A673 (cell line): ENCODE measurements around the gene PXK. TPM values are rescaled to one million over a fixed set of nuclear protein-coding genes. Genes with fewer than 3 reads are reported as not detected.

Experiments
- BruUV-seq: library from RNA; stranded (reverse); fragments of 400-500 nt; replicated peaks from 2 replicates; lab custom pipeline; 2021; lab: Mats Ljungman, UMichigan
- CTCF ChIA-PET: fragments of 300-600 bp; sonication (Branson Sonifier 250); formaldehyde crosslinking; loops from one replicate; lab custom pipeline; 2022; ENCODE audit warnings: antibody characterized with exemption; lab: Charles Lee
- POLR2A ChIA-PET: fragments of 300-600 bp; sonication (Branson Sonifier 250); formaldehyde crosslinking; loops from one replicate; lab custom pipeline; 2022; ENCODE audit warnings: antibody characterized with exemption; ENCODE audit not compliant: low non-redundant PET; lab: Charles Lee
- DNase-seq: peaks from one replicate; pipeline ENCODE4 v3.0.0-alpha.2; 2015; ENCODE audit warnings: low spot score
- H3K27ac ChIP-seq: fragments of 200-600 bp; sonication (generic); 2 replicates; pipeline ENCODE4 v1.5.1; 2016; ENCODE audit warnings: mixed run types, low read depth, mild to moderate bottlenecking, mixed read lengths, antibody characterized with exemption, low read length; ENCODE audit not compliant: poor library complexity, severe bottlenecking
- H3K27me3 ChIP-seq: fragments of 200-600 bp; sonication (generic); replicated peaks from 2 replicates; pipeline ENCODE4 v1.6.1; 2017; ENCODE audit warnings: mixed run types, low read depth, mild to moderate bottlenecking, mixed read lengths, antibody characterized with exemption, low read length; ENCODE audit not compliant: insufficient read depth, poor library complexity
- H3K36me3 ChIP-seq: fragments of 200-600 bp; sonication (generic); 2 replicates; pipeline ENCODE4 v1.6.1; 2016; ENCODE audit warnings: mixed run types, mild to moderate bottlenecking, mixed read lengths, antibody characterized with exemption, low read length; ENCODE audit not compliant: insufficient read depth, poor library complexity, severe bottlenecking
- H3K4me1 ChIP-seq: fragments of 200-600 bp; sonication (generic); 2 replicates; pipeline ENCODE4 v1.6.1; 2017; ENCODE audit warnings: mixed run types, mild to moderate bottlenecking, mixed read lengths, antibody characterized with exemption, low read length; ENCODE audit not compliant: insufficient read depth, poor library complexity, severe bottlenecking
- H3K4me3 ChIP-seq: fragments of 200-600 bp; sonication (generic); 2 replicates; pipeline ENCODE4 v1.5.1; 2016; ENCODE audit warnings: low read depth, mixed run types, mild to moderate bottlenecking, mixed read lengths, low read length; ENCODE audit not compliant: poor library complexity, severe bottlenecking
- H3K9me3 ChIP-seq: fragments of 200-600 bp; sonication (generic); 2 replicates; pipeline ENCODE4 v1.6.1; 2016; ENCODE audit warnings: mixed run types, low read depth, mild to moderate bottlenecking, mixed read lengths, antibody characterized with exemption, low read length; ENCODE audit not compliant: poor library complexity, severe bottlenecking
- EZH2 ChIP-seq: fragments of 200-600 bp; sonication (generic); IDR thresholded peaks from 2 replicates; pipeline ENCODE4 v1.6.1; 2017; ENCODE audit warnings: borderline replicate concordance, low read depth, mild to moderate bottlenecking, mixed read lengths, antibody characterized with exemption, low read length; ENCODE audit not compliant: poor library complexity, severe bottlenecking
- intact Hi-C: fragments of 100-400 bp; cut with micrococcal nuclease; formaldehyde crosslinking; loops from one replicate; pipeline ENCODE4 v1.10.0; 2022; ENCODE audit not compliant: unreplicated experiment
- total RNA-seq: library from RNA; stranded (reverse); gene quantifications from 2 replicates; pipeline ENCODE4 v1.2.3, GENCODE V29; 2021
- TF ChIP-seq, protein P1 (sequence below): fragments of 300-800, 200-600 bp; sonication (generic); conservative IDR thresholded peaks from 2 replicates; pipeline ENCODE4 v1.5.1; 2017; ENCODE audit warnings: low read depth, mild to moderate bottlenecking, antibody characterized with exemption, low read length, moderate library complexity, mixed read lengths

PXK gene
- total RNA-seq, 1 experiment from 2014 or later: 13.2 TPM

DNA sequence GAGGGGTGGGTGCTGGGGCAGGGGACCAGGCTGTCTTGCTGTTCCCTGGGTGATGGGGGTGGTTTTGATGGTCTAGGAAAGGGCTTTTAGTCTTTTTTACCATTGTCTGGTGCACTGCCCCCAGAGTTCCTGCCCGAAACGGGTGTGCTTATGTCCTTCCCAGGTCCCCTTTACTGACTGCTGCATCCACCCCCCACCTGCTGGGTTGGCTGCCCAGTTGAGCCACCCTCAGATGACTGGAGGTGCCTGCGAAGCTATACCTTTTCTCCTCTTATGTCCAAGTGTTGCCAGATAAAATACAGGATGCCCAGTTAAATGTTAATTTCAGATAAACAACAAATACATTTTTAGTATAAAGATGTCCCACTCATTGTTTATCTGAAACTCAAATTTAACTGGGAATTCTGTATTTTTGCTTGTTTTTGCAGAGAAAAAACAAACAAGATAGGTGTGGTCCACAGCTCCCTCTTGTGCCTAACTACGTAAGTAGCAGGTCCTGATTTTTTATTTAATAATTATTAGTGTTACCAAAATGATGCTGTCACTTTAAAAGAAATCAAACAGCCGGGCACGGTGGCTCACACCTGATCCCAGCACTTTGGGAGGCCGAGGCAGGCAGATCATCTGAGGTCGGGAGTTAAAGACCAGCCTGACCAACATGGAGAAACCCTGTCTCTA is 32.7 kb upstream of the PXK start:
- Histone ChIP-seq H3K27ac (peak overlapping the region; percentile 37), H3K27me3 (no peaks in the 10 kb centered on the region), H3K36me3 (peaks cover 9% of the 10 kb centered on the region), H3K4me3 (no peak overlapping the region), H3K9me3 (no peaks in the 10 kb centered on the region), H3K4me1 (peaks cover 28% of the 10 kb centered on the region)
- no TSS peak for BruUV-seq
- intact Hi-C loops: loop anchor here (2.0 kb wide), 1 partner anchor 113 kb away; no protein-coding TSS in a partner anchor
- ChIA-PET CTCF (interaction anchor here (1.2 kb wide), 1 partner anchor 112 kb away, joined by 3 read pairs; no protein-coding TSS in a partner anchor), POLR2A (interaction anchor here (0.6 kb wide), 1 partner anchor 75 kb away, joined by 3 read pairs; no protein-coding TSS in a partner anchor)
- no peak for DNase-seq
- TF ChIP-seq, protein P1, sequence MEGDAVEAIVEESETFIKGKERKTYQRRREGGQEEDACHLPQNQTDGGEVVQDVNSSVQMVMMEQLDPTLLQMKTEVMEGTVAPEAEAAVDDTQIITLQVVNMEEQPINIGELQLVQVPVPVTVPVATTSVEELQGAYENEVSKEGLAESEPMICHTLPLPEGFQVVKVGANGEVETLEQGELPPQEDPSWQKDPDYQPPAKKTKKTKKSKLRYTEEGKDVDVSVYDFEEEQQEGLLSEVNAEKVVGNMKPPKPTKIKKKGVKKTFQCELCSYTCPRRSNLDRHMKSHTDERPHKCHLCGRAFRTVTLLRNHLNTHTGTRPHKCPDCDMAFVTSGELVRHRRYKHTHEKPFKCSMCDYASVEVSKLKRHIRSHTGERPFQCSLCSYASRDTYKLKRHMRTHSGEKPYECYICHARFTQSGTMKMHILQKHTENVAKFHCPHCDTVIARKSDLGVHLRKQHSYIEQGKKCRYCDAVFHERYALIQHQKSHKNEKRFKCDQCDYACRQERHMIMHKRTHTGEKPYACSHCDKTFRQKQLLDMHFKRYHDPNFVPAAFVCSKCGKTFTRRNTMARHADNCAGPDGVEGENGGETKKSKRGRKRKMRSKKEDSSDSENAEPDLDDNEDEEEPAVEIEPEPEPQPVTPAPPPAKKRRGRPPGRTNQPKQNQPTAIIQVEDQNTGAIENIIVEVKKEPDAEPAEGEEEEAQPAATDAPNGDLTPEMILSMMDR: peak; percentile 42; the same call in 1 of the 2 replicates
- TF ChIP-seq EZH2: no peak

DNA sequence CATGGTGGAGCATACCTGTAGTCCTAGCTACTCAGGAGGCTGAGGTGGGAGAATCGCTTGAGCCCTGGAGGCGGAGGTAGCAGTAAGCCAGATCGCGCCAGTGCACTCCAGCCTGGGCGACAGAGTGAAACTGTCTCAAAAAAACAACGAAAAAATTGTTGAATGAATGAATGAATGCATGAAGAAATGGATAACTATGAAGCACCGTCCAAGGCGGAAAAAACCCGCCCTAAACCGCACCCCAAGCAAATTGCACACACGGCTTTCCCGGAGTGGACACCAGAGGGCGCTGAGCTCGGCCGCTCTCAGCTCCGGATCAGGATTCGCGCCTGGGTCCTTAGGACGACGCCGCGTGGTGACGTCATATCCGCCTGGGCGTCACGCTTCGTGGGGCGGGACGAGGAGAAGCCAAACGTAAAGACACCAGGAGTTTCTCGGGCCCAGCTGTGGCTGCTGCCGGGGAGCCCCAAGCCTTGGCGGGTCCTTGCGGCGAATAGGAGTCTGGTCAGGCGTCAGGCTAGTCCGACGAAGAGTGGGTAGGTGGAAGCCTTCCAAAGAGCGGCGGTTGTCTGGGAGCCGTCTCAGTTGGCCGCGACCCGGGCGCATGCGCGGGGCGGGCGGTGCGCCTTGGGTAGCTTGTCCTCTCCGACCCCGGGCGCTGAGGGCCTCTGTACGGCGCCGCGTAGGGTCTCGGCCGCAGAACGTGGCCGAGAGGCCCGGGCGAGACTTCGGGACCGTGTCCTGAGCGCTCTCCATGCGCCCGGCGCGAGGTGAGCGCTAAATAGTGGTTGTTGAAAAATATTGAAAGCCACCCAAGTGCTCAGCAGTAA is 26.6 kb upstream of the PXK start, which contains the start of the genes HTD2 and RPP14:
Gene HTD2 (plus strand): TSS at position 639 of the 830 bp plus-strand sequence. CDS start 11,094 bp downstream, outside the sequence.
Gene RPP14 (plus strand): TSS at position 364 of the 830 bp plus-strand sequence. CDS start 4,085 bp downstream, outside the sequence.
- ChIA-PET POLR2A (no interaction called here), CTCF (interaction anchor here (0.8 to 1.5 kb wide), 5 partner anchors 10 to 324 kb away, joined by 3 to 5 read pairs (median 3); no protein-coding TSS in a partner anchor)
- peaks cover 10% of the 10 kb centered on the region for H3K36me3 ChIP-seq
- TF ChIP-seq, protein P1: peak; percentile 80
- no peak for TF ChIP-seq EZH2
- DNase-seq: peak; percentile 94
- TSS peak; percentile 32 for BruUV-seq
- H3K27ac ChIP-seq: peak within 1 kb of the TSS; percentile 95
- H3K27me3 ChIP-seq: no peaks in the 10 kb centered on the region
- peak within 1 kb of the TSS; percentile 93 for H3K4me3 ChIP-seq
- H3K9me3 ChIP-seq: no peaks in the 10 kb centered on the region
- H3K4me1 ChIP-seq: no peaks in the 10 kb centered on the region
- intact Hi-C loops: loop anchor here (5.0 kb wide), 4 partner anchors 69 to 326 kb away; partner anchors contain the start of gene ABHD6

DNA sequence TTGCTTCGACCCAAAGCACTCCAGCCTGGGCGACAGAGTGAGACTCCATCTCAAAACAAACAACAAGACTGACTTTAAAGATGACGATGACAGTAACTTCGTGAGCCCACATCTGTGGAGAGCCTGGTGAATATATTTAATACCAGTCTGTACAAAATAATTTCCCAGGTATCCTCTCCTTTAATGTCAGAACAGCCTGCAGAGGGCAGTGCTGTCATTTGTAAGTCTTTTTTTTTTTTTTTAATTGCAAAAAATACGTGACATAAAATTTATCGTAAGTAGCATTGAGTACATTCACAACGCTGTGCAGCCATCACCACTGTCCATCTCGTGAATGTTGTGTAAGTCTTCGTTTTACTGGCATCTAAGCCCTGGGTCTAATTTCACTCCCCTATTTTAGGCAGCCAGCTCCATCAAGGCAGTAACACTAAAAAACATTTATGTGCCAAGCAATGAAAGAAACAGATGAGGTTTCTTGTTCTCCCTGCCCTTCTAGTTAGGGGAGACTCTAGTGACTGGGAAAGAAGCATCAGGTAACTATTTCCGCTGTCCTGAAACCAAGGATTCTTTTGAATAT is 25.0 kb upstream of the PXK start:
- peak overlapping the region; percentile 95 for H3K27ac ChIP-seq
- peak; percentile 45 for DNase-seq
- intact Hi-C loops: loop anchor here (5.0 kb wide), 4 partner anchors 70 to 325 kb away; partner anchors contain the start of gene ABHD6
- POLR2A ChIA-PET: no interaction called here
- BruUV-seq: no TSS peak
- TF ChIP-seq EZH2: no peak
- TF ChIP-seq, protein P1: peak; percentile 56
- H3K27me3 ChIP-seq: no peaks in the 10 kb centered on the region
- no peaks in the 10 kb centered on the region for H3K4me1 ChIP-seq
- CTCF ChIA-PET: interaction anchor here (0.6 to 1.2 kb wide), 3 partner anchors 66 to 322 kb away, joined by 3 read pairs; no protein-coding TSS in a partner anchor
- H3K36me3 ChIP-seq: peaks cover 22% of the 10 kb centered on the region
- no peaks in the 10 kb centered on the region for H3K9me3 ChIP-seq
- H3K4me3 ChIP-seq: peak overlapping the region; percentile 93
